ENCODE results near the gene CTRL.
"Not testable (repeated sequence)": the region's sequence is repeated elsewhere in the genome, so short reads cannot be mapped to it uniquely, and the experiment has no call there.

The CTRL gene

GRCh38 chr16:67931712-67932461 lies at the start of gene CTRL:
Gene CTRL, minus strand, starts transcription at chr16:67931862. Its CDS starts 10 bp downstream, at chr16:67931852.
- DNase-seq: no peak

- no peak for DNase-seq
These were observed 48.5 kb upstream of the CTRL start, which contains the start of gene DPEP3 for GRCh38 chr16:67979955-67980678. Gene DPEP3, minus strand, starts transcription at chr16:67980499. Its CDS starts 119 bp downstream, at chr16:67980380.

GRCh38 chr16:67977469-67978227 lies 46.0 kb upstream of the CTRL start:
- no peak for DNase-seq

- DNase-seq: no peak
These were observed 45.3 kb upstream of the CTRL start for GRCh38 chr16:67977005-67977404.

- DNase-seq: no peak
These were observed 44.5 kb upstream of the CTRL start for GRCh38 chr16:67976205-67976604.

GRCh38 chr16:67975321-67976105 lies 43.9 kb upstream of the CTRL start:
- DNase-seq: no peak

- not testable (repeated sequence) for DNase-seq
These were observed 40.6 kb upstream of the CTRL start for GRCh38 chr16:67972285-67972684.

- no peak for DNase-seq
These were observed 39.4 kb upstream of the CTRL start for GRCh38 chr16:67971111-67971510.

GRCh38 chr16:67969254-67970039 lies 37.8 kb upstream of the CTRL start:
- no peak for DNase-seq

GRCh38 chr16:67968400-67969253 lies 37.0 kb upstream of the CTRL start, which contains the start of gene SLC12A4:
Gene SLC12A4, minus strand, starts transcription at chr16:67968637. Its CDS starts 84 bp downstream, at chr16:67968553.
- DNase-seq: peak; percentile 43

- no peak for DNase-seq
These were observed 36.3 kb upstream of the CTRL start for GRCh38 chr16:67967958-67968399.

GRCh38 chr16:67967183-67967957 lies 35.7 kb upstream of the CTRL start:
- DNase-seq: no peak

GRCh38 chr16:67966549-67967182 lies 35.0 kb upstream of the CTRL start:
- no peak for DNase-seq

GRCh38 chr16:67965668-67966548 lies 34.2 kb upstream of the CTRL start:
- no peak for DNase-seq

- no peak for DNase-seq
These were observed 32.9 kb upstream of the CTRL start for GRCh38 chr16:67964477-67965131.

- DNase-seq: no peak
These were observed 32.1 kb upstream of the CTRL start for GRCh38 chr16:67963662-67964321.

GRCh38 chr16:67963292-67963661 lies 31.6 kb upstream of the CTRL start:
- no peak for DNase-seq

All from KG1 (cell line).